ENCODE measurements around the gene MICU1. TPM values are rescaled to one million over a fixed set of nuclear protein-coding genes. Genes with fewer than 3 reads are reported as not detected.

Gene MICU1
- total RNA-seq, 1 experiment from 2014 or later, result 39.4 TPM

DNA sequence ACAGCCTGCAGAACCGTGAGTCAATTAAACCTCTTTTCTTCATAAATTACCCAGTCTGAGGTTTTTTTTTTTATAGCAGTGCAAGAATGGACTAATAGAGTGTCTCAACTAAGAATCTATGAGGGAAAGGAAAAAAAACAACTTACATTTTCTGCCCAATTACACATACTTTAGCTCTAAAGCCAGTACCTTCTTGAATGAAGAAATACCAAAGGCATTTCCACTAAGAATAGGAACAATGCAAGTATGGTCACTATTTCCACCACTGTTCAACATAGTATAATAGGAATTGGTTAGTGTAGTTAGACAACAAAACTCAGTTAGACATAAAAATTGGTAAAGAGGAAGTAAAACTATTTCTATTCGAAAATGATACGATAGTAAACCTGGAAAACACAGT is 37.6 kb downstream of the MICU1 start:
- Histone ChIP-seq H2AFZ (ENCODE audit: low read depth, low read length, poor library complexity, severe bottlenecking) (no peak overlapping the region), H3K4me1 (ENCODE audit: control insufficient read depth in 1 of 2, insufficient read depth in 2 of 2, low read length in 2 of 2) (no peaks in the 10 kb centered on the region), H3K4me3 (replicated peaks in 1 of 2; ENCODE audit: low read depth in 1 of 2, low read length in 2 of 2) (no peak overlapping the region), H3K36me3 (ENCODE audit: control insufficient read depth in 1 of 2, insufficient read depth in 2 of 2, low read length in 2 of 2) (no peaks in the 10 kb centered on the region), H3K27ac (ENCODE audit: low read depth, low read length) (no peak overlapping the region), H3K79me2 (ENCODE audit: insufficient read depth, low read length) (peaks cover 4% of the 10 kb centered on the region), H3K9ac (ENCODE audit: low read length) (no peak overlapping the region), H3K4me2 (ENCODE audit: low read length) (no peak overlapping the region), H3K9me3 (ENCODE audit: control insufficient read depth in 1 of 2, insufficient read depth in 1 of 2, low read depth in 1 of 2, low read length in 2 of 2) (no peaks in the 10 kb centered on the region), H4K20me1 (ENCODE audit: insufficient read depth) (0 out of 2 replicates have a peak, but pooled peaks cover 3% of the 10 kb centered on the region), H3K9me2 (ENCODE audit: insufficient read depth) (no peaks in the 10 kb centered on the region), H3K27me3 (ENCODE audit: insufficient read depth, low read length) (no peaks in the 10 kb centered on the region)
- no peak for ATAC-seq
- no peak for DNase-seq (ENCODE audit: low read depth, low spot score)
- RAD21 ChIA-PET (ENCODE audit: low non-redundant PET in 1 of 2, low total read pairs in 2 of 2, uncharacterized antibody in 2 of 2, unreplicated experiment in 2 of 2), result no interaction called here
- TF ChIP-seq EZH2 (IDR thresholded peaks at IDR 0.05), result no peak
- TF ChIP-seq TCF7L2 (IDR thresholded peaks at IDR 0.05; ENCODE audit: borderline replicate concordance, extremely low read depth, insufficient read depth, insufficient read length), result no peak
- no peak for TF ChIP-seq ZNF274 (IDR thresholded peaks at IDR 0.05; ENCODE audit: low read depth, low read length)
- TF ChIP-seq, protein P1, sequence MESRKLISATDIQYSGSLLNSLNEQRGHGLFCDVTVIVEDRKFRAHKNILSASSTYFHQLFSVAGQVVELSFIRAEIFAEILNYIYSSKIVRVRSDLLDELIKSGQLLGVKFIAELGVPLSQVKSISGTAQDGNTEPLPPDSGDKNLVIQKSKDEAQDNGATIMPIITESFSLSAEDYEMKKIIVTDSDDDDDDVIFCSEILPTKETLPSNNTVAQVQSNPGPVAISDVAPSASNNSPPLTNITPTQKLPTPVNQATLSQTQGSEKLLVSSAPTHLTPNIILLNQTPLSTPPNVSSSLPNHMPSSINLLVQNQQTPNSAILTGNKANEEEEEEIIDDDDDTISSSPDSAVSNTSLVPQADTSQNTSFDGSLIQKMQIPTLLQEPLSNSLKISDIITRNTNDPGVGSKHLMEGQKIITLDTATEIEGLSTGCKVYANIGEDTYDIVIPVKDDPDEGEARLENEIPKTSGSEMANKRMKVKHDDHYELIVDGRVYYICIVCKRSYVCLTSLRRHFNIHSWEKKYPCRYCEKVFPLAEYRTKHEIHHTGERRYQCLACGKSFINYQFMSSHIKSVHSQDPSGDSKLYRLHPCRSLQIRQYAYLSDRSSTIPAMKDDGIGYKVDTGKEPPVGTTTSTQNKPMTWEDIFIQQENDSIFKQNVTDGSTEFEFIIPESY (IDR thresholded peaks at IDR 0.05; ENCODE audit: extremely low read depth, insufficient replicate concordance, low read length), result no peak
- TF ChIP-seq CBX3 (IDR thresholded peaks at IDR 0.05; ENCODE audit: low read depth), result no peak
- no peak for TF ChIP-seq SP1 (IDR thresholded peaks at IDR 0.05; ENCODE audit: low read depth)
- no peak for TF ChIP-seq POLR2A (IDR thresholded peaks at IDR 0.05; ENCODE audit: borderline replicate concordance, extremely low read depth, insufficient read depth, insufficient read length)
- no peak for TF ChIP-seq FOSL1 (IDR thresholded peaks at IDR 0.05; ENCODE audit: low read depth)
- TF ChIP-seq CEBPB (IDR thresholded peaks at IDR 0.05; ENCODE audit: low read depth), result no peak
- TF ChIP-seq SIN3A (IDR thresholded peaks at IDR 0.05; ENCODE audit: low read depth), result no peak
- TF ChIP-seq, protein P2, sequence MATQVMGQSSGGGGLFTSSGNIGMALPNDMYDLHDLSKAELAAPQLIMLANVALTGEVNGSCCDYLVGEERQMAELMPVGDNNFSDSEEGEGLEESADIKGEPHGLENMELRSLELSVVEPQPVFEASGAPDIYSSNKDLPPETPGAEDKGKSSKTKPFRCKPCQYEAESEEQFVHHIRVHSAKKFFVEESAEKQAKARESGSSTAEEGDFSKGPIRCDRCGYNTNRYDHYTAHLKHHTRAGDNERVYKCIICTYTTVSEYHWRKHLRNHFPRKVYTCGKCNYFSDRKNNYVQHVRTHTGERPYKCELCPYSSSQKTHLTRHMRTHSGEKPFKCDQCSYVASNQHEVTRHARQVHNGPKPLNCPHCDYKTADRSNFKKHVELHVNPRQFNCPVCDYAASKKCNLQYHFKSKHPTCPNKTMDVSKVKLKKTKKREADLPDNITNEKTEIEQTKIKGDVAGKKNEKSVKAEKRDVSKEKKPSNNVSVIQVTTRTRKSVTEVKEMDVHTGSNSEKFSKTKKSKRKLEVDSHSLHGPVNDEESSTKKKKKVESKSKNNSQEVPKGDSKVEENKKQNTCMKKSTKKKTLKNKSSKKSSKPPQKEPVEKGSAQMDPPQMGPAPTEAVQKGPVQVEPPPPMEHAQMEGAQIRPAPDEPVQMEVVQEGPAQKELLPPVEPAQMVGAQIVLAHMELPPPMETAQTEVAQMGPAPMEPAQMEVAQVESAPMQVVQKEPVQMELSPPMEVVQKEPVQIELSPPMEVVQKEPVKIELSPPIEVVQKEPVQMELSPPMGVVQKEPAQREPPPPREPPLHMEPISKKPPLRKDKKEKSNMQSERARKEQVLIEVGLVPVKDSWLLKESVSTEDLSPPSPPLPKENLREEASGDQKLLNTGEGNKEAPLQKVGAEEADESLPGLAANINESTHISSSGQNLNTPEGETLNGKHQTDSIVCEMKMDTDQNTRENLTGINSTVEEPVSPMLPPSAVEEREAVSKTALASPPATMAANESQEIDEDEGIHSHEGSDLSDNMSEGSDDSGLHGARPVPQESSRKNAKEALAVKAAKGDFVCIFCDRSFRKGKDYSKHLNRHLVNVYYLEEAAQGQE (IDR thresholded peaks at IDR 0.05; ENCODE audit: low read depth), result no peak
- no peak for TF ChIP-seq ZFX (IDR thresholded peaks at IDR 0.05)
- TF ChIP-seq RAD21 (IDR thresholded peaks at IDR 0.05; ENCODE audit: low read depth), result no peak
- no peak for TF ChIP-seq POLR2AphosphoS5 (IDR thresholded peaks at IDR 0.05; ENCODE audit: low read depth, low read length)
- no peak for TF ChIP-seq SRF (IDR thresholded peaks at IDR 0.05; ENCODE audit: low read depth)
- no peak for TF ChIP-seq YY1 (IDR thresholded peaks at IDR 0.05; ENCODE audit: extremely low read depth, insufficient replicate concordance, low read depth, low read length)
- TF ChIP-seq JUND (IDR thresholded peaks at IDR 0.05), result no peak
- TF ChIP-seq, protein P3, sequence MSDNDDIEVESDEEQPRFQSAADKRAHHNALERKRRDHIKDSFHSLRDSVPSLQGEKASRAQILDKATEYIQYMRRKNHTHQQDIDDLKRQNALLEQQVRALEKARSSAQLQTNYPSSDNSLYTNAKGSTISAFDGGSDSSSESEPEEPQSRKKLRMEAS (IDR thresholded peaks at IDR 0.05), result no peak
- TF ChIP-seq, protein P4, sequence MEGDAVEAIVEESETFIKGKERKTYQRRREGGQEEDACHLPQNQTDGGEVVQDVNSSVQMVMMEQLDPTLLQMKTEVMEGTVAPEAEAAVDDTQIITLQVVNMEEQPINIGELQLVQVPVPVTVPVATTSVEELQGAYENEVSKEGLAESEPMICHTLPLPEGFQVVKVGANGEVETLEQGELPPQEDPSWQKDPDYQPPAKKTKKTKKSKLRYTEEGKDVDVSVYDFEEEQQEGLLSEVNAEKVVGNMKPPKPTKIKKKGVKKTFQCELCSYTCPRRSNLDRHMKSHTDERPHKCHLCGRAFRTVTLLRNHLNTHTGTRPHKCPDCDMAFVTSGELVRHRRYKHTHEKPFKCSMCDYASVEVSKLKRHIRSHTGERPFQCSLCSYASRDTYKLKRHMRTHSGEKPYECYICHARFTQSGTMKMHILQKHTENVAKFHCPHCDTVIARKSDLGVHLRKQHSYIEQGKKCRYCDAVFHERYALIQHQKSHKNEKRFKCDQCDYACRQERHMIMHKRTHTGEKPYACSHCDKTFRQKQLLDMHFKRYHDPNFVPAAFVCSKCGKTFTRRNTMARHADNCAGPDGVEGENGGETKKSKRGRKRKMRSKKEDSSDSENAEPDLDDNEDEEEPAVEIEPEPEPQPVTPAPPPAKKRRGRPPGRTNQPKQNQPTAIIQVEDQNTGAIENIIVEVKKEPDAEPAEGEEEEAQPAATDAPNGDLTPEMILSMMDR (IDR thresholded peaks at IDR 0.05 in 2 of 3, conservative IDR thresholded peaks at IDR 0.05 in 1 of 3; ENCODE audit: borderline replicate concordance in 1 of 3, insufficient read depth in 1 of 3, low read depth in 2 of 3, low read length in 2 of 3), result no peak
- intact Hi-C loops (cut with micrococcal nuclease), result no loop called here
- BruUV-seq (replicated peaks), result no TSS peak
- CTCF ChIA-PET, result no interaction called here
- POLR2A ChIA-PET, result no interaction called here

All from HCT116 (cell line).